Mucosa of descending colon (tissue), 3 donors: ENCODE measurements around the gene HMCN2. TPM values are rescaled to one million over a fixed set of nuclear protein-coding genes. Genes with fewer than 3 reads are reported as not detected.

Source experiments
- ATAC-seq: fragments of 200-7000 bp; cut with Tn5 transposase; one replicate; pipeline ENCODE4 v1.9.1; 2020; ENCODE audit warnings: mild to moderate bottlenecking, moderate library complexity
- DNase-seq, 3 donors: peaks; one replicate each; pipeline ENCODE4 v3.0.0-alpha.2; 2020
- H3K36me3 ChIP-seq: fragments of 200-600 bp; one replicate; pipeline ENCODE4 v1.8.0; 2021; ENCODE audit warnings: low read depth, mild to moderate bottlenecking
- H3K4me1 ChIP-seq: fragments of 200-600 bp; one replicate; pipeline ENCODE4 v1.8.0; 2021; ENCODE audit warnings: low read depth, mild to moderate bottlenecking
- H3K4me3 ChIP-seq: fragments of 200-600 bp; one replicate; pipeline ENCODE4 v1.8.0; 2021; ENCODE audit warnings: mild to moderate bottlenecking
- H3K9me3 ChIP-seq: fragments of 200-600 bp; one replicate; pipeline ENCODE4 v1.8.0; 2021; ENCODE audit warnings: mild to moderate bottlenecking
- intact Hi-C, 2 donors: fragments of 100-400 bp; cut with DNase I in 1 of 2; cut with micrococcal nuclease in 1 of 2; formaldehyde crosslinking; loops; one replicate each; pipeline versions ENCODE4 v1.11.0 to v1.11.1; 2022; cut with DNase I, micrococcal nuclease
- total RNA-seq, 3 donors: library from RNA; stranded (reverse); fragmentation: NEBNext Ultra II Directional in 2 of 3; extraction: Animal tissue kit (Norgen Biotek cat#: 25700) in 2 of 3; gene quantifications; one replicate each; pipeline versions ENCODE4 v1.2.1 to v1.2.4, GENCODE V29; 2021 to 2023
- TF ChIP-seq, protein P1 (sequence below): fragments of 200-600 bp; IDR thresholded peaks from one replicate; pipeline ENCODE4 v1.8.0; 2022; ENCODE audit warnings: antibody characterized with exemption, mild to moderate bottlenecking
- donor health status: DM: no; HTN: no; CAD: no; lungs with moderate emphysema.
- donor health status: DM: no; HTN: no; CAD: no.
- donor health status: DM: no; HTN: yes; CAD: no.

HMCN2 gene
- total RNA-seq, 3 donors from 2014 or later, result 28.1 to 40.5 (median 33.2) TPM

DNA sequence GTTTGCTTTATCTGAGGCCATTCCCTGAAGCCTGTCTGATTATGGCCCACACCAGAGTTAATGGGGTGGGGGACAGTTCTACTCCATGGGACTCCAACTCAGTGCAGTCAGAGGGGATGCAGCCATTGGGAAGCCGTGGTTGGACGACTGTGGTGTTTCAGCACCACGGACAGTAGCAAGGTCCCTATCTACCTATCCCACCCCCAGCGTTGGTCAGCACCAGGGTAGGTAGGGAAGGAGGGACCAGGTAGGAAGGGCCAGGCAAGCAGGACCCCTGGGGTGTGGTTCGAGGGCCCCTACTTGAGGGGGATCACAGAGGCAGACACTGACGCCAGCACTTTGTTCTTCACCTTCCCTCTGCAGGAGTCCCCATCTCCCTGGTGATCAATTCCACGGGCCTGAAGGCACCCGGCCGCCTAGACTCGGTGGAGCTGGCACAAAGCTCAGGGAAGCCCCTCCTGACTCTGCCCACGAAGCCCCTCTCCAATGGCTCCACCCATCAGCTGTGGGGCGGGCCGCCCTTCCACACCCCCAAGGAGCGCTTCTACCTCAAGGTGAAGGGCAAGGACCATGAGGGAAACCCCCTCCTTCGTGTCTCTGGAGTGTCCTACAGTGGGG, 33.2 kb downstream of the HMCN2 start:
- Histone ChIP-seq H3K36me3 (no peaks in the 10 kb centered on the region), H3K4me3 (no peak overlapping the region), H3K9me3 (no peaks in the 10 kb centered on the region), H3K4me1 (no peaks in the 10 kb centered on the region)
- TF ChIP-seq, protein P1, sequence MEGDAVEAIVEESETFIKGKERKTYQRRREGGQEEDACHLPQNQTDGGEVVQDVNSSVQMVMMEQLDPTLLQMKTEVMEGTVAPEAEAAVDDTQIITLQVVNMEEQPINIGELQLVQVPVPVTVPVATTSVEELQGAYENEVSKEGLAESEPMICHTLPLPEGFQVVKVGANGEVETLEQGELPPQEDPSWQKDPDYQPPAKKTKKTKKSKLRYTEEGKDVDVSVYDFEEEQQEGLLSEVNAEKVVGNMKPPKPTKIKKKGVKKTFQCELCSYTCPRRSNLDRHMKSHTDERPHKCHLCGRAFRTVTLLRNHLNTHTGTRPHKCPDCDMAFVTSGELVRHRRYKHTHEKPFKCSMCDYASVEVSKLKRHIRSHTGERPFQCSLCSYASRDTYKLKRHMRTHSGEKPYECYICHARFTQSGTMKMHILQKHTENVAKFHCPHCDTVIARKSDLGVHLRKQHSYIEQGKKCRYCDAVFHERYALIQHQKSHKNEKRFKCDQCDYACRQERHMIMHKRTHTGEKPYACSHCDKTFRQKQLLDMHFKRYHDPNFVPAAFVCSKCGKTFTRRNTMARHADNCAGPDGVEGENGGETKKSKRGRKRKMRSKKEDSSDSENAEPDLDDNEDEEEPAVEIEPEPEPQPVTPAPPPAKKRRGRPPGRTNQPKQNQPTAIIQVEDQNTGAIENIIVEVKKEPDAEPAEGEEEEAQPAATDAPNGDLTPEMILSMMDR, result no peak
- ATAC-seq (no peak), DNase-seq (no peak)
- intact Hi-C loops, result no loop called here

DNA sequence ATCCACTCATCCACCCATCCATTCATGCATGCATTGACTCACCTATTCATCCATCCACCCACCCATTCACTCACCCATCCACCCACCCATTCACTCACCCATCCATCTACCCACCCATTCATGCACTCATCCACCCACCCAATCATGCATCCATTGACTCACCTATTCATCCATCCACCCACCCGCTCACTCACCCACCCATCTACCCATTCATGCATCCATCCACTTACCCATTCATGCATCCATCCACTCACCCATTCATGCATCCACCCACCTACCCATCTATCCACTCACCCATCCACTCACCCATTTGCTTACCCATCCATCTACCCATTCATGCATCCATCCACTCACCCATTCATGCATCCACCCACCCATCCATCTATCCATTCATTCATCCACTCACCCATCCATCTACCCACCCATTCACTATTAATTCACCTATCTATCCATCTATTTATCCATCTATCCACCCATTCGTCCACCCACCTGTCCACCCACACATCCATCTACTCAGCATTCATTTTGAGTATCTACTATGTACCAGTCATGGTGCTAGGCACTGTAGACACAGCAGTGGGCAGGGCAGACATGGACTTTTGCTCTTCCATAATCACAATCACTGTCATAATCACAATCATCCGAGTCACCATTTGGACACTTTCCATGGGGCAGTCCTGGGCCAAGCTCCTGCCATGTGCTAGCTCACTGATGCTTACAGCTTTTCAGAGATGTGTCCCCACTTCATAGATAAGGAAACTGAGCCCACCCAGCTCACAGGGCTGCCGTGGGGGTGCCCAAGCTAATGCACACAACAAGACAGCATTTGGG, 34.4 kb downstream of the HMCN2 start:
- Histone ChIP-seq H3K36me3 (no peaks in the 10 kb centered on the region), H3K4me1 (no peaks in the 10 kb centered on the region), H3K9me3 (no peaks in the 10 kb centered on the region), H3K4me3 (no peak overlapping the region)
- intact Hi-C loops, result no loop called here
- DNase-seq, result no peak
- no peak for ATAC-seq
- TF ChIP-seq, protein P1, result no peak

DNA sequence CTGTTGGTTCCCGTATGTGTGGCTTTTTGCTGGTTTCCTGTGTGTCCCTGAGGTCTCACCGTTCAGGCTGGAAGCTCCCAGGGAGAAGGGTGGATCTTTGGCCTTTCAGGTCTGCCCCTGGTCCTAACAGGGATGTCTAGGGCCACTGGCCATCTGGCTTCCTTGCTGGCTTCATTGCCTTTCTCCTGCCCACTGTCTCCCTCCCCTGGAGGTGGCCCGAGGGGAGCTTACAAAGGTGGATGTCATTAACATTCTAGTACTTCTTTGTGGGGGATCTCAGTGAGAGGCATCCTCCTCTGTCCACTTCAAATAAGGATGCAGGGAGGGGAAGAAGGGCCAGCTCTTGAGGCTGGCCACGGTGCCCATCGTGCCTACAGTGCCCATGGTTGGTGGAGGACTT, 35.2 kb downstream of the HMCN2 start:
- ATAC-seq (no peak), DNase-seq (no peak)
- no peaks in the 10 kb centered on the region for H3K9me3 ChIP-seq
- no peaks in the 10 kb centered on the region for H3K36me3 ChIP-seq
- H3K4me1 ChIP-seq, result no peaks in the 10 kb centered on the region
- TF ChIP-seq, protein P1, result no peak
- no peak overlapping the region for H3K4me3 ChIP-seq
- intact Hi-C loops, result no loop called here

DNA sequence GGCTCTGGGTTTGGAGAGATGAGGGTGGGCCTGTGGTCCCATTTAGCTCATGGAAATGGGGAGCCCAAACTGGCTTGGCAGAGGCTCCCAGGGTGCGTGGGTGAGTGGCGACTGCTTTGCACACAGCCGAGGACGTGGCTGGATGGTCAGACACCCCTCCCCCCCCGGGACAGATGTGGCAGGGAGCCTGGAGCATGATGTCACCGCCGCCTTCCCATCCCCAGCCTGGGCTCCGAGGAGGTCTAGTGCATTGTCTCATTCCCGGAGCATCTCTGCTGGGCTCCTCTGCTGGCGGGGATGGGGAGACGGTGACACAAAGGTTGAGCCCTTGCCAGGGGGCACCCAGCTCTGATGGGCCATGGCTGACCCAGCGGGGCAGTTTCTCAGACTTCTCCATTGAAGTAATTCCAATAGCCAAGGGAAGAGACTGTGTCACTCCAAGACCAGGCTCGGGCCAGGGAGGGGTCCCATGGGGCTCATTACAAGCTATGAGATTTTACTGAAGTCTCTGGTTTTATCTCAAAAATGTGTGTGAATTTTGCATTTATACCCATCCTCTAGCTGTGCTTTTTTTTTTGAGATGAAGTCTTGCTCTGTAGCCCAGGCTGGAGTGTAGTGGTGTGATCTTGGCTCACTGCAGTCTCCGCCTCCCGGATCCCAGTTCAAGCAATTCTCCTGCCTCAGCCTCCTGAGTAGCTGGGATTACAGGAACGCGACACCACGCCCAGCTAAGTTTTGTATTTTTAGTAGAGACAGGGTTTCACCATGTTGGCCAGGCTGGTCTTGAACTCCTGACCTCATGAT, 36.1 kb downstream of the HMCN2 start:
- DNase-seq (peak; percentile 48 to 78 (median 60)), ATAC-seq (peak; percentile 54)
- no peaks in the 10 kb centered on the region for H3K36me3 ChIP-seq
- TF ChIP-seq, protein P1, result no peak
- H3K4me3 ChIP-seq, result no peak overlapping the region
- H3K4me1 ChIP-seq, result no peaks in the 10 kb centered on the region
- intact Hi-C loops, result no loop called here
- H3K9me3 ChIP-seq, result no peaks in the 10 kb centered on the region

DNA sequence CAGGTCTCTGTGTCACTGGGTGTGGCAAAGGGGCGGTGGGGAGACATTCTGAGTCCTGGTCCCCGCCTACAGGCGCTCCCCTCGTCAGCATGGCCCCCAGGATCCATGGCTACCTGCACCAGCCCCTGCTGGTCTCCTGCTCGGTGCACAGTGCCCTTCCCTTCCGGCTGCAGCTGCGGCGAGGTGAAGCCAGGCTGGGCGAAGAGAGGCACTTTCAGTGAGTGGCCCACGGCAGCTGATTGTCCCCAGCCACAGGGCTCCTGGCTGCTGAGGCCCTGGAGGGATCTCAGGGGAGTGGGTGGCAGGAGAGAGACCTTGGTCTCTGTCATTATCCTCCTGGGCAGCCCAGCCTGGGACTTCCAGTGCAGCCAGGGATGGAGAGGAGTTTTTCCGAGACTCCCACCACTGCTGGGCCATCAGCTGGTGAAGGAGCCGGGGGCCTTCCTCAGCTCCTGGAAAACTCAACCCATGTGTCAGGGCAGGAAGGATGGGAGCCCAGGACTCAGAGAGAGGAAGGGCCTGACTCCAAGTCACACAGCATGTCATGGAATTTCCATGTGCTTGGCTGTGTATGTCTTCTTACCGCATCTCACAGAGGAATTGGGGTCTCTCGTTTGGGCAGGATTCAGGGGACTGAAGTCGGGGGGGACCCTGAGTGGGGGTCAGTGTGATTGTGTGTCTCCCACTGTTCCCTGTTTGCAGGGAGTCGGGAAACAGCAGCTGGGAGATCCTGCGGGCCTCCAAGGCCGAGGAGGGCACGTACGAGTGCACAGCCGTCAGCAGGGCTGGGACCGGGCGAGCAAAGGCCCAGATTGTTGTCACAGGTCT, 37.4 kb downstream of the HMCN2 start:
- TF ChIP-seq, protein P1, result no peak
- Histone ChIP-seq H3K9me3 (no peaks in the 10 kb centered on the region), H3K4me3 (no peak overlapping the region), H3K36me3 (no peaks in the 10 kb centered on the region), H3K4me1 (no peaks in the 10 kb centered on the region)
- DNase-seq (no peak), ATAC-seq (no peak)
- intact Hi-C loops, result no loop called here
